ENCODE measurements around the gene IYD.

IYD gene

DNA sequence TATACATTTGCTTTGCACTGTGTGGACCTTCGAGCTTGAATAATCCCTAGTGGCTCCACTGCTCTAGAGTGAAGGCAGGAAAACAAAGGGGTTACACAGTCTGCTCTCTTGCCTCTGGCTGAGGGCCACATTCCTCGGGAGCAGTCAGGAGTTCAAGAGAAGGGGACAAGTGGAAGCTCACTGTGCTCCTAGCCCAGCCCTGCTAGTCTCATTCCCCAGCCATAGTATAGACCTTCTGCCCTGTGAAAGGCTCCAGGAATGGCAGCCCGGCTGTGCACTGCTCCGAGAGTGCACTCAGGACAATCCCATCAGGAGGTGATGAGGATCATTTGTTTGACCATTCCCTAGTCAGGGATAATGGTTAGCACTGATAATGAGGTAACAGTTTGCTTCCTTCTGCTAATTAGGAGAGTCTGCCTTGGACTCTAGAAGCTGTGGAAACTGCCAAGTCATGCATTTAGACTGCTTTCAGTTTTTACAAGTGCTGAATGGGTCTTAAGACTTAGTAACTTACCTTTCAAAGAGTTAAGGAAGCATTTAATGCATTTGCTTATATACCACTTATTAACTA lies 8.5 kb downstream of the IYD start:
- peak; percentile 93 for DNase-seq (ENCODE audit: low read depth)
- peak overlapping the region; percentile 26 for H3K4me3 ChIP-seq (ENCODE audit: low read length)

GRCh38 chr6:150380256-150380655 lies 11.4 kb downstream of the IYD start:
- H3K4me3 ChIP-seq (ENCODE audit: low read length) = no peak overlapping the region
- TF ChIP-seq CTCF (conservative IDR thresholded peaks at IDR 0.05; ENCODE audit: low read depth, low read length) = no peak
- DNase-seq (ENCODE audit: low read depth) = no peak

More for the DNA sequence above, 8.5 kb downstream of the IYD start:
- TF ChIP-seq CTCF (conservative IDR thresholded peaks at IDR 0.05; ENCODE audit: low read depth, low read length) = no peak

- no peak for TF ChIP-seq CTCF (conservative IDR thresholded peaks at IDR 0.05; ENCODE audit: low read depth, low read length)
- DNase-seq (ENCODE audit: low read depth) = no peak
- H3K4me3 ChIP-seq (ENCODE audit: low read length) = no peak overlapping the region
Observed at GRCh38 chr6:150382171-150382570, 13.4 kb downstream of the IYD start.

- DNase-seq (ENCODE audit: low read depth) = no peak
- no peak for TF ChIP-seq CTCF (conservative IDR thresholded peaks at IDR 0.05; ENCODE audit: low read depth, low read length)
- no peak overlapping the region for H3K4me3 ChIP-seq (ENCODE audit: low read length)
Observed at GRCh38 chr6:150391414-150391813, 22.6 kb downstream of the IYD start.

- TF ChIP-seq CTCF (conservative IDR thresholded peaks at IDR 0.05; ENCODE audit: low read depth, low read length) = no peak
- no peak for DNase-seq (ENCODE audit: low read depth)
Observed at GRCh38 chr6:150391890-150392289, 23.1 kb downstream of the IYD start.

DNA sequence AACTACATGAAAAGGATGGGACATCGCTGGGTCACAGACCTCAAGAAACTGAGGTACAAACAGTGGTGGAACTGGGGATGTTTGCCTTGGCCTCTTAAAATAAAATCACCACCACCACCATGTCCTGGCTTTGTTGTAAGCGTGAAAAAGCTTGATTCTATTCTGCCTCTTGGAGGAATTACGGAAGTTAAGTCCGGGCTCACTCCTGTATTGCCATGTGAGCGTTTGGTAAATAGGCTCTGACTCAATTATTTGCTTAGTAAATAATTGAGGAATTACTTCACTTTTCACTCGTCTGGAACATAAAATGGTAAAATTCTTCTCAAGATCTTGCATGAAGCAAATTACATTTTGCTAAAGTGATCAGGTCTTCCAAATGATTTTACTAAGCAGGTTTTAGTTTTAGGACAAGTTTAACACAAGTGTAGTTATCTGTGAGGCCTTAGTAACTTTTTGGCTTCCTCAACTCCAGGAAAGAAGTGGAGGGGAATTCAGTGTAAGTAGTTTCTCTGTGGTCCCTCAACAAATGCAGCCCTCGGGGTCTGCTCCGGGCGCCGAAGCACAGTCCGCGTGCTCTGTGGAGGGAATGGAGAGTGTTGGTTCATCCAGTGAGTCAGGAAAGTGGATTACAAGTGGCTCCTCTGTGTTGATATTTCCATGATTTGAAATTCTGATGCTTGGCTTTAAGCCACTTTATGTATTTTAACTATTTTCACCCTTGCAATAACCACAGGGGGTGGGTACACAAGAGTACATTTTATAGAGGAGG lies 23.8 kb downstream of the IYD start:
- DNase-seq (ENCODE audit: low read depth) = no peak
- no peak overlapping the region for H3K4me3 ChIP-seq (ENCODE audit: low read length)
- no peak for TF ChIP-seq CTCF (conservative IDR thresholded peaks at IDR 0.05; ENCODE audit: low read depth, low read length)

More at GRCh38 chr6:150391890-150392289, 23.1 kb downstream of the IYD start:
- H3K4me3 ChIP-seq (ENCODE audit: low read length) = no peak overlapping the region
